Cardiac atrium fibroblast (primary cell): ENCODE data around the gene CFAP44. TPM values are rescaled to one million over a fixed set of nuclear protein-coding genes. Genes with fewer than 3 reads are reported as not detected.

Experiments
- total RNA-seq: library from RNA; depleted of rRNA; stranded (reverse); fragments of >200 nt; gene quantifications from 2 replicates; pipeline ENCODE4 v1.2.3, GENCODE V29; 2015

Gene CFAP44
- 0.81 and 0.90 TPM in 2 replicates for total RNA-seq

GRCh38 chr3:113441051-113441770, at the start of gene CFAP44:
Gene CFAP44, minus strand, starts transcription at chr3:113441493. Its CDS starts 7,829 bp downstream, at chr3:113433664.

Other genes with a start within 250 kb of the CFAP44 start
- 5.2 and 10.4 TPM in 2 replicates for gene BOC, start 229.9 kb downstream of the CFAP44 start, total RNA-seq
- 4.1 and 7.4 TPM in 2 replicates for gene SPICE1, start 73.7 kb upstream of the CFAP44 start, total RNA-seq
- gene SIDT1, start 91.1 kb upstream of the CFAP44 start, total RNA-seq = not detected in 2 replicates